IPS DF 4.7 (cell line): Measurements from ENCODE around the gene LRRC3B.
"Not testable (repeated sequence)": the region's sequence is repeated elsewhere in the genome, so short reads cannot be mapped to it uniquely, and the experiment has no call there.

Experiments used
- DNase-seq: peaks from one replicate; pipeline ENCODE4 v3.0.0-alpha.2; 2013; ENCODE audit warnings: low spot score; ENCODE audit errors: extremely low read depth

LRRC3B gene, protein sequence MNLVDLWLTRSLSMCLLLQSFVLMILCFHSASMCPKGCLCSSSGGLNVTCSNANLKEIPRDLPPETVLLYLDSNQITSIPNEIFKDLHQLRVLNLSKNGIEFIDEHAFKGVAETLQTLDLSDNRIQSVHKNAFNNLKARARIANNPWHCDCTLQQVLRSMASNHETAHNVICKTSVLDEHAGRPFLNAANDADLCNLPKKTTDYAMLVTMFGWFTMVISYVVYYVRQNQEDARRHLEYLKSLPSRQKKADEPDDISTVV

DNA sequence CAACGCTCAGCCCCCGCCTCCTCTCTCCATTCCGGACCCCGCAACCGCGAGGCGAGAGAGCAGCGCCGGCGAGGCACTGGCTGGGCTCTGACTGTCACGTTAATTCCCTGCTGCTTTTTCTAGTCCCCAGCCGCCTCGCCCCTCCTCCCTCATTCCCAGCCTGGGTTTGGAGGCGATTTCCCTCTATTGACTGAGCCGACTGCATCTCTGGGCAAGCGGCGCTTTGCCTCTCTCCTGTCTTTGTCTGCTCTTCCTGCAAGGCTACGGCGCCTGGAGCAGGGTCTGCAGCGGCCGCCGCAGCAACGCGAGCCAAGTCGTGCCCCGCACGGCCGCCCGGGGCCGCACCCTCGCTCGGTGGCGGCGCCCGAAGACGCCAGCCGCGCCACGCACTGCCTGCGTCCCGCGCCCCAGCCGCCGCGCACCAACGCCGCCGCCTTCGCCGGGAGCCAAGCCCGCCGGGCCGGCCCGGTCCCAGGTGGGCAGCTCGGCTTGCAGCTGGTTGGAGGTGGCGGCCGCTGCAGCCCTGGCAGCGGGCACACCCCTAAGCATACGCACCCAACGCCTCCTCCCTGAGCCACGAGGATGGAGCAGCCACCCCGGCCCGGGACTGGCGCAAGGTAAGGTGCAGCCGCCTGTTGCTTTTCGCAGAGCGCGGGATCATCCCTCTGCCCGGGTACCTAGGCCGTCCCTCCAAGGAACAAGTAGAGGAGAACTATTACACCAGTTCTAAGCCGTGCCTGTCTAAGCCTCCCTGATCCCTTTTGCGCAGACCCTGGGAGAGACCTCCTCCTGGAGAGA, at the start of gene LRRC3B:
LRRC3B (plus strand) TSS at position 152 of the 798 bp plus-strand sequence. CDS start 86,901 bp downstream, outside the sequence.
- no peak for DNase-seq

DNA sequence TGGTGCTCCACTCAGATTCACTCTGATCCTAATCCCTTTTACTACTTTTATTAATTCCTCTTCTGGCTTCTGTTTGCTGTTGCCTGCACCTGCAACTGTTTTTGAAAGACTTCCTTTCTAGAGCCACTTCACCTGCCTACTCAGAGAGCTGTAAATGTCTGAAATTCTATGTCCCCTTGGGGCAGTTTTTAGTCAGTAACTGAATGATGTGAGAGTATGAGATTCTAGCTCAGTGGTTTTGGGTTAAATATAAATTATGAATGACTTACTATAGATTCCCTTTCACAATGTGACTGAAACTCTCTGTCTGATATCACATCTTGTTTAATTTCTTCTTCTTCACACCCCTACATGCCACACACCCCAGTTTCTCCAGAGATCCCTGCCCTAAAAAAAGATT, 47.8 kb upstream of the LRRC3B start:
- no peak for DNase-seq

DNA sequence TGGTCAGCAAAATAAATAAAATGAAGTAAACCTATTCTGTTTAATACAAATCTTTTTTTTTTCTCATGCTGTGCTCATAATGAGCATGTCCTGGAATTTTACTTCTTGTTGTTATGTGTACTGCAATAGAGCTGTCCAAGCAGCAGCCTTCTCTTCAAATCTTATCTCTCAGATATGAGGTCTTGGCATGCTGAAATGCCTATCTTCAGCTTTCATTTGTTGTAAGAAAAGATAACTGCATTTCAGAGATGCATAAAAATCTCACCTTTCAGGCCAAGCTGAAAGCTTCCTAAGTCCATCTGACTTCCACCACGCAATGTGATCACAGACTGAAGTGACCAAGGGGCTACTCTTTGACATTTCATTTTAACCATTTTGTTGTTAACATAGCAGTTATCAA, 43.5 kb upstream of the LRRC3B start:
- no peak for DNase-seq

DNA sequence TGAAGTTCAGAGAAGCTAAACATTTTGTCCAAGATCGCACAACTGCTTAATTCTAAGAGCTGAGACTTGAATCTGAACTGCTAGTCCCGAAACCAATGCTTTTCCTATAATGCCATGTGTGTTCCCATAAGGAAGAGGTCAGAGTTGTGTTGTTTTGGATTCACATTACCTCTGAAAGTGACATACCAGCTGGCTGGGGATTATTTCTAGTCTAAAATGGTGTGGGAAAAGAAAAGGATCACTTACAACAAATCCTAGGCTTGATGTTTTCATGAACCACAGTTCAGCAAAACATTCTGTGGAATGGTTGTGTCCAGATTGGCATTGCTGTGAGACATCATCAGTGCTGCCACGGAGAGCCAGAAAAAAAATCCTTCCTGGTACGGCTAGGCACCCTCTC, 35.0 kb upstream of the LRRC3B start:
- DNase-seq: no peak

DNA sequence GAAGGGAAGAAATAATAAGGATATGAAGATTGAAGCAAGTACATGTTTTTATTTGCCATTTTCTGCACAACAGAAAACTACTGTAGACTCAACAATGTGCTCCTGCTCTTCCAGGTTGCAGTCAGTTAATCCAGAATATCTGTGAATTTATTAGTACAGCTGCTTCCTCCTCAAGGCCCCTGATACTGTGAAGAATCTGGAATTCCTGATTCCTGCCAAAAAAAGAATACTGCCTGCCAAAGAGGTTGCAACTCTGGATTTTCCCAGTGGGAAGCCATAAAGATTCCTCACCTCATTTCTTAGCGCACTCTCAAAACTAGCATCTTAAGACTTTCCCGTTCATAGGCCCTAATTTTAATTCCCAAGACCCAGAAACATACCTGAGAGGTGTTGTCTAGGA, 33.6 kb upstream of the LRRC3B start:
- DNase-seq: no peak

DNA sequence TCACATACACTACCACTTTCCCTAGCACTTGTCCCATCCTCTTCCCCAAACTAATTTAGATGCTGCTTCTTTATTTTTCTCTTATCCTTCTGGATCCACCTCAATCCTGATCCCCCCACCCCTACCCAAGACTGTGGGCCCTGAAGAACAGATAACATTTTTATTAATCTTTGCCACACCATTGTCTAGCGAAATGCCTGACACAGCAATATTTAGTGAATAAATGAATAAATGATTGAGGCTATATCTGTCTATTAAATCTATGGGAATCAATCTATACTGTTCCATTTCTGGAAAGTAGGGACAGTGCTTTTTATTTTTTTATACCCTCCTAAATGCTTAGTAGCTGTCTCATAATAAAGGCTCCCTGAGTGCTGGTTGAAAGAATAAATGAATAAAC, 32.9 kb upstream of the LRRC3B start:
- no peak for DNase-seq

DNA sequence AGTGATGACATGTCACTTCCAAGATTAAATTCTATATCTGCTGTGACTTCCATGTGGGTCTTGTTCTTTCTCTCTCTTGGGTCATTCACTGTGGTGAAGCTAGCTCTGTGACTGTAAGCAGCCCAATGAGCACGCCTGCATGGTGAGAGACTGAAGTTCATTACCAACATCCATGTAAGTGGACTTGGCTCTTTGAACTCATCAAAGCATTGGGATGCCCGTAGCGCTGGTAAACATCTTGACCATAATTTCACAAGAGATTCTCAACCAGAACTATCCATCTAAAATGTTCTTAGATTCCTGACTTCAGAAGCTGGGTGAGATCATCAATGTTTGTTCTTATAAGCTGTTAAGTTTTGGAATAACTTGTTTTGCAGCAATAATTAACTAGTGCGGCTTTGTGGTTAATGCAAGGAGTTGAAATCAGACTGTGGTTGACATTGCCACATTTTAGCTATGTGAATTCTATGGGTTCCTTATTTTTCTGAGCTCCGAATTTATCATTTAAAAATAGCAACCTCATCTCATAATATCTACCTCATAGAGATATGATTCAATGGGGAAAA, 31.6 kb upstream of the LRRC3B start:
- no peak for DNase-seq

DNA sequence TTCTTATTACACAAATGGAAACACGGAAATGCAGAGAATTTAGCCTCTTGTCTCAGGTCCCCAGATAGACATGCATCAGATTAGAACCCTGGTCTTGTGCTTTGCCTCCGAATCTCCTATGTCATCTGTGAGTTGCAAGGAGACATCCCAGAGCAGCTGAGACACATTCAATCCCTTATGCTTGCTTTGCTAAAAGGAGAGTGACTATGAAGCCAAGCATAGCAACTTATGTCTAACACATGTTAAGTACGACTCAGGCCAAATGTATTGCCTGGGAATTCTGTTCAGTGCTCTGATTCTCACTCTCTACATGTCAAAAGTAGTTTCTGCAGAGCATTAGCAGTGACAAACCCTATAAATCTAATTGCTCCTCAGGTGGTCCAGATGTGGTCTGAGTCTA, 30.6 kb upstream of the LRRC3B start:
- DNase-seq: no peak

DNA sequence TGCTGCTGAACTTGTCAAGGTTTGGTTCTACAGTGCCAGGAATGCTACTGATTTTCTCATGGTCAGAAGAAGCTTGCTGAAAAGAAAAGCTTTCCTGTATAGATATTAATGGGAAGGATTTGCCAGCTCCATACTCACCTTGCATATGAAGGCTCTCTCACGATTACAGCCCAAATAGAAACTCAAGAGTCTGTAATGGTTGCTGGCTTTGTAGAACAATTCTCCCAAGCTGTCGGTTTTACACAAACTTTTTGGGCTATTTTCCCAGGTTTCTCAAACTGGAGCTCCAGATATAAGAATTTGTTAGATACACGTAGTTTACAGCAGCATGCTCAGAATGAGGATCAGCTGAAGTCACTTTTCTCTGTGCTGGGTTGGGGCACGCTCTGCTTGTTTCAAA, 30.1 kb upstream of the LRRC3B start:
- DNase-seq: no peak

DNA sequence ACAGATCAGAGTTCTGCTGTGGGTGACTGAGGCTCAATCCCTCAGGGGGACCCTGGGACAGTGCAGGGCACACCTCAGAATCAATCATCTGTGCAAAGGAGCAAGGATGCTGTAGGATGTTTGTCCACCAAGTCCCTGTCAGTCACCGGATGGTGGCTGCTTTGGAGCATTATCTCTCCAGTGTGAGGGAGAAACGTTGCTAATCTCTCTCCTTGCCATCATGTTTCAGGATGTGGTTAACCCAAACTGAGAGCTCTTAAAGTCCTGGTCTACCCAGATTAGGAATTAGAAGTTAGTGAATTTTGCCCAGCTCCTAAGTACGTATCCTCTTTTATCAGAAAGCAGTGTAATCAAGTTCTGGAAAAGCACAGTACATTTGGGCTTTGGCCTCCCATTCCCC, 26.2 kb upstream of the LRRC3B start:
- DNase-seq: no peak

DNA sequence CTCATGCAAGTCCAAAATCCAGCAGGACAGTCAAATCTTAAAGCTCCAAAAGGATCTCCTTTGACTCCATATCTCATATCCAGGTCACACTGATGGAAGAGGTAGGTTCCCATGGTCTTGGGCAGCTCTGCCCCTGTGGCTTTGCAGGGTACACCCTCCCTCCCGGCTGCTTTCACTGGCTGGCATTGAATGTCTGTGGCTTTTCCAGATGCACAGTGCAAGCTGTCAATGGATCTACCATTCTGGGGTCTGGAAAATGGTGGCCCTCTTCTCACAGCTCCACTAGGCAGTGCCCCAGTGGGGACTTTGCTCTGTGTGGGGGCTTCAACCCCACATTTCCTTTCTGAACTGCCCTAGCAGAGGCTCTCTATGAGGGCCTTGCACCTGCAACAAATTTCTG, 19.3 kb upstream of the LRRC3B start:
- DNase-seq: not testable (repeated sequence)

DNA sequence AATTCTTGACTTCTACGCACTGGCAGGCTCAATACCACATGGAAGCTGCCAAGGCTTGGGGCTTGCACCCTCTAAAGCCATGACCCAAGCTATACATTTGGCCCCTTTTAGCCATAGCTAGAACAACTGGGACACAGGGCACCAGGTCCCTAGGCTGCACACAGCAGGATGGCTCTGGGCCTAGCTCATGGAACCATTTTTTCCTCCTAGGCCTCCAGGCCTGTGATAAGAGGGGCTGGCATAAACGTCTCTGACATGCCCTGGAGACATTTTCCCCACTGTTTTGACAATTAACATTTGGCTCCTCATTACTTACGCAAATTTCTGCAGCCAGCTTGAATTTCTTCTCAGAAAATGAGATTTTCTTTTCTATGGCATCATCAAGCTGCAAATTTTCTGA, 18.8 kb upstream of the LRRC3B start:
- DNase-seq: not testable (repeated sequence)

DNA sequence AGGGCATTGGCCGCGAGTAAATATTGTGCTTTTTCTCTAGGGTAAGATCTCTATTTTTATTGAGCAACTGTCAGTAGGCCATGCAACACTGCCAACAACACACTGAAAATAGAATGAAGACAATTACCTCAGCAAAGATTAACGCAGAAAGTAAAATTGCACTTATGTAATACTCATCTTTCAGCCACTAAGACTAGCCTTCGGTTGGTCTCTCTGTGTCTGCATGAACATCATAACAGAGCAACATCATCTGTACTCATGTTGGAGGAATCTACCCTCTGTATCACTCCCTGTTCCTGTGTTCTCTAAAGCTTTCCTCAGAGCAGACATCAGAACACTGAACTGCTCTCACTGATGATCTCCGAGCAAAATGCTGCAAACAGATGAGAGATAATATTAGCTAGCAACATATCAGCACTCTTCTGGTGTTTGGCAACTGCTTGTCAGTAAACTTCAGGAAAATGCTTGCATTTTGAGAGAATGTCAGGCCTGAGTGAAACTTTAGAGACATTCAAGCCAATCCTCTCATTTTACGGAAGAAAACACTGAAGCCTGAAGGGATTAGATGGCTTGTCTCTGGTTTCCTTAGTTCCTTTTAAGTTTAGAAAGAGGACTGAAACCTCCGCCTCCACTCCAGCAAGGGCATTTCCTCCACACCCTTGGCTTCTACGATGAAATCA, 8.4 kb upstream of the LRRC3B start:
- no peak for DNase-seq

DNA sequence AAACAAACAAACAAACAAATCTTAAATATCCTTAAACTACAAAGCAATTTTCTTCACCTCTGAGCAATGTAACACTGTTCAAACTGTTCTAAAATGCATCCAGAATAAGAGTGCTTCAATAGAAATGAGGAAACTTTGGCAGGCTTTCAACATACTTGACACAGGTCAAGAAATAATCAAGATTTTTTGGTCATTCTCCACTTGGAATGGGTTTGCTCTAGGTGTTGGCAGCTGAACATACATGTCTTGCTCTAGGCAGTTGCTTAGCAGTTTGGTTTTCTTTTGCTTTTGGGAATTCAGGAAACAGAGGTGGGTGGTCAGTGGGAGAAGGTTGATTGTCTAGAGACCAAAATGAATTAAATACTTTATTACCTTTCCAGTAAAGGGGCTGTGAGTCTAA, 1.4 kb upstream of the LRRC3B start:
- no peak for DNase-seq

DNA sequence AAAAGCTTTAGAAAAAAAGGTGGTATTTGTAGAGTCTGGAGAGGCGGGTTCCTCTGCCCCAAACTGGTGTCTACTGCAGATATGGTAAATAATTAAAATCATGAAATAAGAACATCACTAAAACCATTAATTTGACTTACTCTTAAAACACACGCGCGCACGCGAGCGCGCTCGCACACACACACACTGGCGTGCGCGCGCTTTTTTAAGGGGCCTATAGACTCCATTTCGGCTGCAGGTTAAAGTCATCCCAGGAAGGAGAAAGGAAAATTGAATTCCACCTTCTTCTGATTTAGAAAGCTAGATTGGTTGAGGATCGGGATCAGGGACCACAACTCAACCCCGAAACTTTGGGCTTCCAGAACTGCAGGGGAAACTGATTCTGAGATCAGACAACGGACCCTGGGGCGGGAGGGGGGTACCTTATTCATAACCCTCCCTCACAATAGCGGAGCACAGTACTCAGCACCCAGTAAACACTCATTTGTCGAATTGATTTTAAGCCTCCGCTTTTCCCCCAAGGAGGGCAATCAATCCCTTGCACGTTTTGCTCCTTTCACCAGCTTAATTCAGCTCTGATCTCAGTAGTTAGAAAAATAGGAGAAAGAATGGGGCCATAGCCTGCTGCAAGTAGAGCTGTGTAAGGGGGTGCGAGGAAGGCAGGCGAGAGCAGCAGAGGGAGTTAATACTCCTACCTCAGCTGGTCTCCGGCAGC, 509 bp upstream of the LRRC3B start:
- DNase-seq: no peak

DNA sequence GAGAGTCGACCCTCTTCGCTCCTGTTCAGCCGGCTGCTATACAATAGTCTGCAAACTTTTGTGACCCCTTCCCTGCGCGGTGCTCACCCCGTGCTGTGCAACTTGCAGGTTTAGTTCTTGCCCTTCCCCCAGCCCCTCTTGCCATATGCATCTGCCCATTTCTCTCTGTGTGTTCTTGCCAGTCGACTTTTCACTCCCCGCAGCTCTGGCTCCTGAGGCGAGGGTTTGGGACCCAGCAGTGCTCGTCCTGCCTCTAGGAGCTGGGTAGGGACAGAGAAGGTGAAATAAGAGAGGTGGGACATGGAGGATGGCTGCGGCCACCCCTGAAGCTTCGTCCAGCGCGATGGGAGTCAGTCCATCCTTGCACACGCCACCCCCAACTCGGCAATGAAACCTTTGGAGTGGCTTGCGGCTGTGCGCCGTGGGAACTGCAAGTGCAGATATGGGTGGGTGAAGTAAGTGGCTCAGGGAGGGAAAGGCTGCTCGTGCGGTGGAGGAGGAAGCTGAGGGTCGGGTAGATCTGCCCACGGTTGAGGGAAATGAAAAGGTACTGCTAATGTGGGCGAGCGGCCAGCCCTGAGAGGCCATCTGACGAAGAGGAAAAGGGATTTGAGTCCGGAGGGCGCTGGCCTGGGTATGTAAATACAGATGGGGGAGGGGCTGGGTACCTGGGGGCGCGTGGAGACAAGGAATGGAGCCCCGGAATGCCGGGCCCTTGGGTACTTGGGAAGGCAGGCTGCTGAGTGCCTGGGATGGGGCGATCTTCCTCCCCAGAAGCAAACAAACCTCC, 1.0 kb downstream of the LRRC3B start:
- no peak for DNase-seq

DNA sequence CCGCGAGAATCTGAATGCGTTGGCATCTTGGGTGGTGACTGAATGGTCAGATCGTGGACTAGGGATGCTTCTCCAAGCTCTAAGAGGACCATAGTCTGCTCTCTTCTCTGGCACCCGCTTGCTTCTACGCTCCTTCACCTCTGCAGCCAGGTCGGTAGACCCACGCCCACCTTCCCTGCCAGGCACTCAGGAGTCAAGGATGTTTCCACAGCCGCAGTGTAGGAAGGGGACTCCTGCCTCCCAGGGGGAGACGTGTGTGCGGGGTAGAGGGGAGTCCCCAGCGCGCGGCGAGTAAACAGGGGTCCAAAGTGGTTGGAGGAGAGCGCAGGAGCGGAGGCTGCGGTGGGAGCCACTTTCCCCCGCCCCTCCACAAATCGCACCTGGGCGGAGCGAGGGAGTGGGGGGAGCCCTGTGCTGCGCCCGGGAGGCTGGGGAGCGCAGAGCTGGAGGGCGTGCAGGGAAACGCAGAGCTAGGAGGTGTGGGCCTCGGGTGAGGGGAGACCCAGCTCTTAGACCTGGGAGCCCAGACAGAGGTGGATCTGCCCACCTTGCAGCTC, 1.7 kb downstream of the LRRC3B start:
- no peak for DNase-seq

DNA sequence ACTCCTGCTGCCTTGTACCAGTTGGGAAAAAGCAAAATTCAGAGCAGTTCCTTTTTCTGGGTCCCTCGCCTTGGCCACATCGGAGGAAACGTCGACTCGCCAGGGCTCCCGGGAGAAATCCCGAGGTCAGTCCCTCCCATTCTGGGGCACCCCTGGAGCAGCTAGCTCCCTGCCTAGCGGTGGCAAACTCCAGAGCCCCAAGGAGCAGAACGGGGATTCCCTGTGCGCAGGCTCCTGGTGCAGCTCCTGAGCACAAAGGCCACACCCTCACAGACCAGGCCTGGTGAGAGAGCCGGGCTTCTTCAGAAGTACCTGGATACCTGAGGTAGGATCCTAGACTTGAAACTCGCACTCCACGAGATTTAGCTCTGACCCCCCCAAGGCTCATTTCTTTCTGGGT, 2.6 kb downstream of the LRRC3B start:
- no peak for DNase-seq

DNA sequence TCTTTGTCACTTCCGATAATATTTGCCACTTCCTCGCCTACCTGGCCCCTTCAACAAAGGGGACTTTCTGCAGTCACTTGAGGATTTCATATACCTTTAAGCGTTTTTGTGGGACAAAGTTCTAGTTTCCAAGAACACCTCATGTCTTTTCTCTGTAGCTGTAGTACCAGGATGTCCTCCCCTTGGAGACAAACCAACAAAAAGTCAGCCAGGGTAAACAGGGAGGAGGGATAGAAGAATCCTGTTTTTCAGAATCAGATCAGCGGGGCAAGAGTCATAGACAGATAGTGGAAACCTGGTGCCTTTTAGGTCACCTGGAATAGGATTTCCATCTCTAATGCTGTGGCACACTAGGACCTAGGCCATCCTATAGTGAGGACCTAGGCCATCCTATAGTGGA, 4.5 kb downstream of the LRRC3B start:
- DNase-seq: no peak

DNA sequence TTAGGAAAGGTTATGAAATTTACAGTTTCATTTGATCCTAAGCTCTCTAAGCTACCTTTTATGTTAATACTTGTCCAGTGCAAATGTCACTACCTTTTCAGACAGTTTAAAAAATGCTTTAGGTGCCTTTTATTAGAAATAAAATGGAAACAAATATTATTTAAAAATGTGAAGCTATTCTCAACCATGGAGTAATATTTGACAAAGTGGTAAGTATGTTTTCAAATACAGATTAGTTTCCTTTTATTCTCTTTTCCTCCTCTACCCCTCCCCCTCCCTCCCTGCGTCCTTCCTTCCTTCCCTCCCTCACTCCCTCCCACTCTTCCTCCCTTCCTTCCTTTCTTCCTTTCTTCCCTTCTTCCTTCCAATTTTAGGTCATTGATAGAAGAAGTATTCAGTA, 6.3 kb downstream of the LRRC3B start:
- DNase-seq: no peak
